COLO668 (cell line): ENCODE data around the gene R3HDM4.
"Not testable (repeated sequence)": the region's sequence is repeated elsewhere in the genome, so short reads cannot be mapped to it uniquely, and the experiment has no call there.

Experiments used
- DNase-seq: peaks from one replicate; lab custom pipeline; 2025; ENCODE audit not compliant: unreplicated experiment; lab: John Stamatoyannopoulos, UW

The R3HDM4 gene

DNA sequence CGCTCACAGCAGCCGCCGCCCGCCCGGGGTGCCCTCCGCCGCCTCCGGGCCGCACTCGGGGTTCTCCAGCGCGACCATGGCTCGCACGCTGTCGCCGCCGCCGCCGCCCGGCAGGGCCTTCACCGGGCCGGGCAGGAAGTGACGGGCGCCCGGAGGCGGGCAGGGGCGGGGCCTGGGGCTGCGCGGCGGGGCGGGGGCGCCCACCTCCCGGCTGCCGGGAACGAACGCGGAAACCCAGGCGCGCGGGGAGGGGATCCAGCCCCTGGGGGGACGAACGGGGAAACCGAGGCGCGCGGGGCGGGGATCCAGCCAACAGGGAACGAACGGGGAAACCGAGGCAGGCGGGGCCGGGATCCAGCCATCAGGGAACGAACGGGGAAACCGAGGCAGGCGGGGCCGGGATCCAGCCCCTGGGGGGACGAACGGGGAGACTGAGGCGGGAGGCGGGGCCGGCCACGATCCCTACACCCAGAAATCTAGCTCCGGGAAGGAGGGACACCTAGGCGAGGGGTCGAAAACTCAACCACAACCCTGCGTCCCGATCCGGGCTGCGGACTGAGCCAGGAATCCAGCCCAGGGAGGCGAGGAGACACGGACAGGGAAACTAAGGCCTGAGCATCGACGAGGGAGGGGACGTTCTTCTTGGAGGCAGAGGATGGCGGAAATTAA is at the start of gene R3HDM4:
Gene R3HDM4 (minus strand): TSS at position 140 of the 669 bp plus-strand sequence. CDS start 62 bp downstream, at position 78.
- DNase-seq, result peak; percentile 83

DNA sequence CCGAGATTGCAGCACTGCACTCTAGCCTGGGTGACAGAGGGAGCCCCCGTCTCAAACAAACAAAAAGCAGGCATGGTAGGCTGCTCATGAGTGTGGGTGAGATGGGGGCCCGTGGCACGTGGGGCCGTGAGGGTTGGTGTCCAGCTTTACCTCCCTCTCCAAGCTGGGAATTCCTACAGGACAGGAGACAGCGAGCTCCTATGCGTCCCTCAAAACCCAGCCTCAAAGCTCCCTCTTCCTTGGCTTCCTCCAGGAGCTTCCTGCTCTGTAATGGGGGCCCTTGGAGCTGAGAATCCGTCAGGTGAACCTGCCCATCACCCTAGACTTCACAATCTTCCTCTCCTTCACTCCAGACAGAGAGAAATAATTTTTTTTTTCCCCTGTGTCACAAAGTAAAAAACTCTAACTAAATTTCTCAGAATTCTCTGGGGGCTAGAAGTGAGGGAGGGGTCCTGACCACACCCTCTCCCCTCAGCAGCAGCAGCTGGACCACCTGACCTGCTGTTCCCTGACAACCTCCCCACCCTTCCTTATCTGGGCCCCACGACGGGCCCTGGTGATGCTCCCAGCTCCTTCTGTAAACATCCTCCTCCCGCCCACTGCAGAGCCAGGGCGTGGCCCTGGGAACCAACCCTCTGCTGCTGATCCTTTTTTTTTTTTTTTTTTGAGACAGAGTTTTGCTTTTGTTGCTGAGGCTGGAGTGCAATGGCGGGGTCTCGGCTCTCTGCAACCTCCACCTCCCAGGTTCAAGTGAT is 49.0 kb upstream of the R3HDM4 start:
- no peak for DNase-seq

- no peak for DNase-seq
Measured at GRCh38 chr19:960601-960938, 47.6 kb upstream of the R3HDM4 start.

GRCh38 chr19:960020-960419 is 47.0 kb upstream of the R3HDM4 start:
- DNase-seq, result no peak

DNA sequence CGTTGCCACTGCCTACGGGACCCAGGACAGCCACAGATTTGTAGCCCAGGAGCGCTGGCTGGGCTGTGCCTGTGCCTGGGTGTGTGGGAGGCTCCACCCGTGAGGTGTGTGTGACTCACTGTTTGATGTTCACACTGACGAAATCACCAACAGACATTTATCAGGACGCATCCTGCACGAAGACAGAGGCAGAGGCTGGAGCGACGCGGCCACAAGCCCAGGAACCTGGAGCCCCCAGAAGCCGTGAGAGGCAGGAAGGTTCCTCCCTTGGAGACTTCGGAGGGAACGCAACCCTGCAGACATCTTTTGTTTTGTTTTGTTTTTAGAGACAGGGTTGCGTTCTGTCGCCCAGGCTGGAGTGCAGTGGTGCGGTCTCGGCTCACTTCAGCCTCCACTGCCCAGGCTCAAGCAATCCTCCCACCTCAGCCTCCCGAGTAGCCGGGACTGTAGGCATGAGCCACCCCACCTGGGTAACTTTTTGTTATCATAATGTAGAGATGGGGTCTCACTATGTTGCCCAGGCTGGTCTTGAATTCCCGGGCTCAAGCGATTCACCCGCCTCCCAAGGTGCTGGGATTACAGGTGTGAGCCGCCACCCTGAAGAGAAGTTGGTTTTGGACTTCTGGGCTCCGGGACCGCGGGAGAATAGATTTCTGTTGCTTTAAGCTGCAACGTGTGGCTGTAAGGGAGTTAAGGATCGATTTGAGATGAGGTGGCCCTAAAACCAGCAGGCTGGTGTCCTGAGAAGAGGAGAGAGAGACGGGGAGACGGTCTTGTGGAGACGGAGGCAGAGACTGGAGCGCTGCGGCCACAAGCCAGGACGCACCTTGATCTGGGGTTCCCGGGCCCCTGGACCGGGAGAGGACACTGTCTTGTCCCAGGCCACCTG is 46.2 kb upstream of the R3HDM4 start:
- no peak for DNase-seq

DNA sequence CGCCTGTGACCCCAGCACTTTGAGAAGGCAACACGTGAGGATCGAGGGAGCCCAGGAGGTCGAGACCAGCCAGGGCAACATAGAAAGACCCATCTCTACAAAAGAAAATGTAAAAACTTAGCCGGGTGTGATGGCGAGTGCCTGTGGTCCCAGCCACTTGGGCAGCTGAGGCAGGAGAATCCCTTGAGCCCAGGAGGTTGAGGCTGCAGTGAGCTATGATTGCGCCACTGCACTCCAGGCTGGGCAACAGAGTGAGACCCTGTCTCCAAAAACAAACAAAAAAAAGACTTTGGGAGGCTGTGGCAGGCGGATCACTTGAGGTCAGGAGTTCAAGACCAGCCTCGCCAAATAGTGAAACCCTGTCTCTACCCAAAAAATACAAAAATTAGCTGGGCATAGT is 44.6 kb upstream of the R3HDM4 start:
- DNase-seq, result not testable (repeated sequence)

- DNase-seq, result no peak
Measured at GRCh38 chr19:956766-957440, 43.9 kb upstream of the R3HDM4 start.

- no peak for DNase-seq
Measured at GRCh38 chr19:955803-956765, 43.1 kb upstream of the R3HDM4 start.

GRCh38 chr19:954672-955494 is 41.9 kb upstream of the R3HDM4 start:
- no peak for DNase-seq

DNA sequence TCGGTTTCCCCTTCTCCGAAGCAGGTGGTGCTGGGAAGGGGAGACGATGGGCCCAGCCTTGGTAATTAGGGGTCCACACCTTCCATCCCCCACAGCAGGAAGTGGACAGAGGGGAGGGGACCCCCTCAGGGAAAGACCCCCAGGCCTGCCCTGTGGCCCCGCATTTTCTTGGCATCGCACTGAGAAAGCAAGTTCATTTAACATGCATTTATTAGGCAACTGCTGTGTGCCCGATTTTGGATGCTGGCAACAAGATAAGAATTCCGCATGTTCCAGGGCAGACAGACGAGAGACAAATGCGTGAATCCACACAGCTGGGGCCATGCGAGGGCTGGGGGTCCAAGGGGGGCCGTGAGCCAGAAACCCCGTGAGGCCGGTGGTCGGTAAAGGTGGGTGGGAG is 41.3 kb upstream of the R3HDM4 start:
- no peak for DNase-seq

DNA sequence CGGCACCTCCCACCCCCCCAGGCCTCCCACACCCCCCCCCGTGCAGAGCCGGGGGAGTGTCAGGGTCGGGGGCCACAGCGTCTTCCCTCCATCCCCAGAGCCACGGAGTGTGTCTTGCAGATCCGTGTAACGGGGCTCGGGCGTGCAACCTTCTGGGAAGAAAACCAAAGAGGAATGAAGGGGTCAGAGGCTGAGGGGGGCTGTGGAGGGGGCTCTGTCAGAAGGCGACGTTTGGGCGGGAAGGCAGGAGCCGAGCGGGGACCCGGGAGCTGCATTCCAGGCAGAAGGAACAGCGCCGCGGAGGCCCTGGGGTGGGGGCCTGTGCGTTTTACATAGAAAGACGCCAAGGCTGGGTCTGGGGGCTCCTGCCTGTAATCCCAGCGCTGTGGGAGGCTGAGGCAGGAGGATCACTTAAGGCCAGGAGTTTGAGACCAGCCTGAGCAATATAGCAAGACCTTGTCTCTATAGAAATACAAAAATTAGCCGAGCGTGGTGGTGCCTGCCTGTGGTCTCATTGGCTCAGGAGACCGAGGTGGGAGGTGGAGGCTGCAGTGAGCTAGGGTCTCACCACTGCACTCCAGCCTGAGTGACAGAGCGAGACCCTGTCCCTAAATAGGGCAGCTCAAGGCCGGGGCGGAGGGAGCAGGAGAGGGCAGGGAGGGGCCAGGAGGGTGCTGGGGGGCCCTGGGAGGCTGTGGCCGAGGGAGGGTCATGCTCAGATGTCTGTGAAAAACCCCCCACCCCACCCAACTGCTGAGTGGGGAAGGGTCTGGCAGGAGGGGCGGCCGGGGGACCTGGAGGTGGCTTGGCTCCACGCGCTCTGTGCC is 40.6 kb upstream of the R3HDM4 start:
- DNase-seq, result no peak

DNA sequence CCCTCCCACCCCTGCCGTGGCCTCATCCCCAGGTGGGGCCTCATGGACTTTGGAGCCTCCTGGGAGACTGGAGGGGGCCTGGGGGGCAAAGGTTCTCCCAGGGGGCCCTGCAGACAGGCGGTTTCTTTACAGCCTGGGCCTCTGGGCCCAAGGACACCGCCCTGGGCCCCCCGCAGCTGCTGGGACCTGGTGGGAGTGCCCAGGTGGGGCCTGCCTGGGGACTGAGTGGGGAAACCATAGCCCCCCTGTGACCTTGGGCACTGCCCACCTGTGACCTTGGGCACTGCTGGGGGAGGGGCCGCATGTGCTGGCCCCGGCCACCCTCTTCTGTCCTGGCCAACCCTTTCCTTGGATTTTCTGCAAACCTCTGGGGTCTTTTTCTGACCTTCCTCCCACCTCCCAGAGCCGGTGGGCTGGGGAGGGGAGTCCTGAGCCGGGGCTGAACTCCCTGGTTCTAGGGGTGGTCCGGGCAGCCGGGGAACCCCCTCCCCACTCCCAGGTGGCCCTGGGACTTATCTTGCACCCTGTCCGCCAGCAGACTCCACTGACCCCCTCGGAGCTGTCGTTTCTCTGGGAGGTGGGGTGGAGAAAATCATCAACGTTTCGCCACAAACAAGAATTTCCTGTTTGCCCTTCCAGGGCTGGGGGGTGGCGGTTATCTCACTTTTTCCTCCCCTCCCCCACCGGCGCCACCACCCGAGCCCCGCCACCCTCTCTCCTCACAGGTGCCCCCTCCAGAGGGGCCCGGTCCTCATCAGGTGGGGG is 39.8 kb upstream of the R3HDM4 start:
- DNase-seq, result no peak

DNA sequence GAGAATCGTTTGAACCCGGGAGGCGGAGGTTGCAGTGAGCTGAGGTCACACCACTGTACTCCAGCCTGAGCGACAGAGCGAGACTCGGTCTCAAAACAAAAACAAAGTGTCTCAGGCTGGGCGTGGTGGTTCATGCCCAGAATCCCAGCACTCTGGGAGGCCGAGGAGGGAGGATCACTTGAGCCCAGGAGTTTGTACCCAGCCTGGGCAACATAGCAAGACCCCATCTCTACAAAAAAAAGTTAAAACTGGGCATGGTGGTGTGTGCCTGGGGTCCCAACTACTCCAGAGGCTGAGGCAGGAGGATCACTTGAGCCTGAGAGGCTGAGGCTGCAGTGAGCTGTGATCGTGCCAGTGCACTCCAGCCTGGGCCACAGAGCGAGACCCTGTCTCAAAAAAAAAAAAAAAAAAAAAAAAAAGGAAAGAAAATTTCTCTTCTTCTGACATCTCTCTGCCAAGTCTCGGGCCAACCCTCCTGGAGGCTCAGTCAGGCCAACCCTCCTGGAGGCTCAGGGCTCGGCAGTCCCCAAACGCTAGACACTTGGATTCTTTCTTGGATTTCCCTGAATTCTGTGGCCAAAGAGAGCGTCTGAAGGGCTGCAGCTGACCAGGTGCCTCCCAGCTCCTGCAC is 39.1 kb upstream of the R3HDM4 start:
- DNase-seq, result no peak

DNA sequence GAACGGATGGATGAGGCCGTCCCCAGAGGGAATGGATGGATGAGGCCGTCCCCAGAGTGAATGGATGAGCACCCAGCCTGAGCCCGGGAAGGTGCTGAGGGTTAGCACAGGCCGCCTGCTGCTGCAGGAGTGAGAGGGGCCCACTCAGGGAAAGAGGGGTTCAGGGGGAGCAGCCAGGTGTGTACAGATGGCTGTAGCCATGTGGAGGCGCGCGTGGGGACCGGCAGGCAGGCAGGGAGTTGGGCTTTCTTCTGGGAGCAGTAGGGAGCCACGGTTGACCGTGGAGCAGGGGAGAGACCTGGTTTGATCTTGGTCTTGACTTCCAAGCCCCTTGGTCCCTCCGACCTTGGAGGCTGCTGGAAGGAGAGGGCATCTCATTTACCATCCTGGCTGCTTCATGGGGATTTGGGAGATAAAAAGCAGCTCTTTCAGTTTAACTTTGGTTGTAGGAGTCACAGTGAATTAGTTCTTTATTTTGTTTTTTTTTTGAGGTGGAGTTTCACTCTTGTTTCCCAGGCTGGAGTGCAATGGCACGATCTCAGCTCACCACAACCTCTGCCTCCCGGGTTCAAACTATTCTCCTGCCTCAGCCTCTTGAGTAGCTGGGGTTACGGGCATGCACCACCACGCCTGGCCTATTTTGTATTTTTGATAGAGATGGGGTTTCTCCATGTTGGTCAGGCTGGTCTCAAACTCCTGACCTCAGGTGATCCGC is 37.5 kb upstream of the R3HDM4 start:
- no peak for DNase-seq

DNA sequence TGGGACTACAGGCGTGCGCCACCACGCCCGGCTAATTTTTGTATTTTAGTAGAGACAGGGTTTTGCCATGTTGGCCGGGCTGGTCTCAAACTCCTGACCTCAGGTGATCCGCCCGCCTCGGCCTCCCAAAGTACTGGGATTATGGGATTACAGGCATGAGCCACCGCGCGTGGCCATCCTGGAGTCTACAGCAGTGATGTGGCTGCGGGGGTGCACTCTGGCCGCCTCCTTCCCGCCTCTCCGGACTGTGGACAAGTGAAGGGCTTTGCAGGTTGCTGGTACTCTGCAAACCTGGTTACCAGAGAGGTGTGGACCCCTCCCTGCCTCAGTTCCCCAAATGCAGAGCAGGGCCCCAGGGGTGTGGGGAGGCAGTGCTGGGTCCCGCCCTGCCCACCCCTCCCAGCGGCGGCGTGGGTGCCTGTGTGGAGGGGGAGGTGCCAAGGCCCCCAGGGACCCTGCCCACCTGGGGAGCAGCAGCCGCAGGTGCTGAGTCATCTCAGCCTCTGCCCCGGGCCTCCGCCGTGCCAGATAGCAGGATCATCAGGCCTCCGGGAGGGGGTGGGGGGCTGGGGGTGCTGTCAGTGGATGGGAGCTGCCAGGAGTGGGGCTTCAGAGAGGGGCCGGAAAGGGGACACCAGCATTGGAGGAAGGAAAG is 36.0 kb upstream of the R3HDM4 start:
- no peak for DNase-seq
